ENCODE measurements around the gene SPRR3.
"Not testable (repeated sequence)": the region's sequence is repeated elsewhere in the genome, so short reads cannot be mapped to it uniquely, and the experiment has no call there.

SPRR3 gene

DNA sequence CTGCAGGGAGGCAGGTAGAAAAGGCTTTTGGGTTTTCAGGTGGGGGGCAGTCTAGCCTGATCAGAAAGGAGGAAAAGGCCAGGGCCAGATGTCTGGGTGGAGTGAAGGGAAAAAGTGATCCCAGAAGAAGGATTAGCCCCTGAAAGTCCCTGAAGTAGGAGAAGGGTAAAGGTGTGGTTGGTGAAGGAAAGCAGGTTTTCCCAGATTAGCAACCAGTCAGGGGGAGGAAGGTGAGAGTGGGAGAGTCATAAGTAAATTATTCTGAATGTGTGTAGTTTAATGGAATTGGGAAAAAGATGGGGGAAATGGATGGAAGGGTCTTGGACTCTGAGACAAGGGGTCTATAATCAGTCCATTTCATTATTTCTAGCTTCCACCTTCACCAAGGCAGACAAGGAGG is 18.3 kb upstream of the SPRR3 start:
- in situ Hi-C loops (cut with MboI; ENCODE audit: low sequenced_read_pairs), result no loop called here

DNA sequence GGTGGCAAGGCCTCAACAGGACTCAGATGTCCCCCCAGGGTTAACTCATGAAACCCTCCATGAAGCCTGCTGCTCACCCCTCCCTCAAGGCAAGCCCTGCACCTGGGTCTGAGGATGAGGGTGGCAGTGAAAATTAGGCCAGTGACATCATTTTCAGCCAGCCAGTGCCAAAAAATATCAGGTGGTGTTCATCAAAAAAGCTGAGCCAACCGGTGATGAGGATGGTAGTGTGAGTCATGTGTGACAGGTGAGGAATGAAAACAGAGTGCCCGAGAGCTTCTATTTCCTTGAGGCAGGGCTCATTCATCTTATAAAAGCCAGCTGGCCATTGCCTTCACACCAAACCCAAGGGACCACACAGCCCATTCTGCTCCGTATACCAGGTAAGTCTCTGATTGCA is 17.8 kb upstream of the SPRR3 start, which contains the start of gene SPRR1A:
TSS of gene SPRR1A (plus strand) at position 339 of the 400 bp plus-strand sequence. CDS start 1,150 bp downstream, outside the sequence.
- in situ Hi-C loops (cut with MboI; ENCODE audit: low sequenced_read_pairs), result no loop called here

DNA sequence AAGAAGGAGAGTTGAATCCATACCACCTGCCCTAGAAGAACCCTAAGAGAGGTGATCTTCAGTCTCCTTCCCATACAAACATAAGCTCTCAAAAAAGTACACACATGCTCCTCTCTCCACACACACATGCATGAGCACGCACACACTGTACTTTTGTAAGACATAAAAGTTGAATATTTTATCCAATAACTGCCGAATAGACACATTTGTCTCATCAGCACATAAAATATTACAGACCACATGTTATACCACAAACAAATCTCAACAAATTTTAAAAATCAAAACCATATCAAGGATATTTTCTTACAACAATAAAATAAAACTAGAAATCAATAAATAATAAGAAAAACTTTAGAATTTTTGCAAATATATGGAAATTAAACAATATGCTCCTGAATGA is 15.0 kb upstream of the SPRR3 start:
- in situ Hi-C loops (cut with MboI; ENCODE audit: low sequenced_read_pairs), result no loop called here

DNA sequence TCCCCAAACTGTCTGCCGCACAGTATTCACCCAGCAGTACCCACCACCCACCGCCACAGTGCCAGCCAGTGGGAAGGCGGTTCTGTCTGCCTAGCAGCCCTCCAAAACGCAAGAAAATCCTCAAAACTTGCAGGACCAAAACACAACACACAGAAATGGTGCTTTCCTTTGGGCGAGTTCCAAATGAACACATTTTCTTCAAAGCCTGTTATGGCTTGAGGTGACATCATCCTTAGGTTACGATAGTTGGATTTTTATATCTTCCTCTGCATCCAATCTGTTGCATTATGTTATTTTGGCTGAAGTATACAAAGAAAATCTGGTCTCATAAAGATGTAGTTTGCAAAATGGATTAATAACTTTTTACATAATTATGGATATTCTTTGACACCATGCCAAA is 8.4 kb upstream of the SPRR3 start:
- in situ Hi-C loops (cut with MboI; ENCODE audit: low sequenced_read_pairs), result no loop called here

DNA sequence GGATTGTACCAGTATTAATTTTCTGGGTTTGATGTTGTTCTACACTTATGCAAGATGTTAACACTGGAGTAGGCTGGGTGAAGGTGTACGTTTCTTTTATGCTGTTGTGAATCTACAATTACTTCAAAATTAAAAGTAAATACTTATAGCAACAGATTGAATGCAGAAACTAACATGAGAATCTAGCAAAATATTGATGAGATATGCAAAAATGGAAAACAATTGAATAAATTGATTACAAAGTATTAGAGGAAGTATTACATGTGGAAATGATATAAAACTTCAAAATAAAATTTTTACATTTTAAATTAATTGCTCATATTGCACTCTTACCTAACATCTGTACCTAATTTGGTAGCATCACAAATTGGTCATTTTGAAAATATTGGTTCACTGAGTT is 5.7 kb upstream of the SPRR3 start:
- in situ Hi-C loops (cut with MboI; ENCODE audit: low sequenced_read_pairs), result no loop called here

DNA sequence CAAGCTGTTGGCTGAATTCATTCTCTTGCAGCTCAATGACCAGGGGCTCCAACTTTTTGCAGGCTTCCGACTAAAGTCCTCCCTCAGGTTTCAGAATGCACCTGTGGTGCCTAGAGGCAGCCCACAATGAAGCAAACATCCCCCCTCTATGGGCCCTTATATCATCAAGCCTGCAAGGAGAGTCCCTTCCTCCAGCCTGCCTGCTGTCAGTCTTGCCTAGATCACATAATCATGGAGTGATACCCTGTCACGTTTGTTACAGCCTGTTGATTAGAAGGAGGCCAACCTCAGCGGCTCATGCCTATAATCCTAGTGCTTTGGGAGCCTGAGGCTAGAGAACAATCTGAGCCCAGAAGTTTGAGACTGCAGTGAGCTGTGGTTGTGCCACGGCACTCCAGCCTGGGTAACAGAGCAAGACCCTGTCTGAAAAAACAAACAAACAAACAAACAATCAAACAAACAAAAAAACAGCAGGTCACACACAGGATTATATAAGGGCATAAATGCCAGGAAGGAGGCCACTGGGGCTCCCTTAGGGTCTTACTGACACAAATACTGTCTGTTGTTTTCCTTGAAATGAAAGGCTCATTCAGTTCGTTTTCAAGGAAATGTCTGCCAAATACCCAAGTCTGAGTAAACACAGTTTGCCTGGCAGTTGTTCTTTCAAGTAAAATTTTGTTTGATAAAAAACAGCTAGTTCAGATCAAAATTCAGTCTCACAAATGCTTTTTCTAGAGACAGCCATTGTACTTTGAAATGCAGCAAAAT is 4.7 kb upstream of the SPRR3 start:
- in situ Hi-C loops (cut with MboI; ENCODE audit: low sequenced_read_pairs), result no loop called here

DNA sequence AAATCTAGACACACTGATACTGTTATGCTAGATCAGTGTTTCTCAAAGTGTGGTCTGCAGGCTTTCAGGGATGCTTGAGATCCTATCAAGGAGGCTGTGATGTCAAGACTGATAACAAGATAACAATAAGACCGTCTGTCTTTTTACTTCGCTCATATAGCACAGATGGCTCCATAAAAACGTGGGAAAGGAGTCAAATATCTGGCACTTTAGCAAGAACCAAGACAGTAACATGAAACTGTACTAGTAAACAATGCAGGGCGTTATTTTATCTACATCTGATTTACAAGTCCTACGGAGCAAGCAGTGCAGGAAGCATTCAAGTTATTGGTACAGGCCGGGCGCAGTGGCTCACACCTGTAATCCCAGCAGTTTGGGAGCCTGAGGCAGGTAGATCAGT is 3.6 kb upstream of the SPRR3 start:
- in situ Hi-C loops (cut with MboI; ENCODE audit: low sequenced_read_pairs), result no loop called here

DNA sequence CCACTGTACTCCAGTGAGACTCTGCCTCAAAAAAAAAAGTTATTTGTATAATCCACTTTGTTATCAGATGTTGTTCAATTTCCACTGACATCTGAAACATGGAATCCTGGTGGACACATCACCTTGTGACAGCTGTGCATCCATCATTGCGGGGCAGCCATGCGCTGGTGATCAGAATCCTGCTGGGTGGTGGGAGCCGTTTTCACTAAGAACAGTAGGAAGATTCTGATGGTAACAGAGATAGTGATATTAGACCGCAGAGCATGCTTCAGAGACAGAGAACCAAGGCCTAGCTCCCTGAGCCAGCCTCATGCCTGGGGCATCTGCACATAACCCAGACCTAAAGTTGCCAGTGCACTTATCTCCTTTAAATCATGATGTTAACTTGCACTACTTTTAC is 3.1 kb upstream of the SPRR3 start:
- in situ Hi-C loops (cut with MboI; ENCODE audit: low sequenced_read_pairs), result no loop called here

DNA sequence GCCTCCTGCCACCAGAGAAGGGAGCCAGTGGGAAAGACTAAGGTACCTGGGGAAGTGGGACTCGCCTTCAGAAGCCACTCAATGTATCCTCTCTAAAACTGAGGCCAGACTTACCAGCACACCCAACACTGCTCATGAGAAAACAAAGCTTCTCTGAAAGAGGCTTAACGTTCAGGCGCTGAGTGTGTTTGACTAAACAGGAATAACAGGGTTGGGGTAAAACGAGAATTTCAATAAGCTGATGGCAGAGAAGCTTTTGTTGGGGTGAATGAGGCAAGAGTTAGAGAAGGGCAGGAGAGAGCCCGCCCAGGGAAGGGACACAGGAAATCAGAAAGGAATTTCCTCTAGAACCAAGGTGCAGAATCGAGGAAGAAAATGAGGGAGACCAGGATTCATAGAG is 1.7 kb upstream of the SPRR3 start:
- in situ Hi-C loops (cut with MboI; ENCODE audit: low sequenced_read_pairs), result no loop called here

DNA sequence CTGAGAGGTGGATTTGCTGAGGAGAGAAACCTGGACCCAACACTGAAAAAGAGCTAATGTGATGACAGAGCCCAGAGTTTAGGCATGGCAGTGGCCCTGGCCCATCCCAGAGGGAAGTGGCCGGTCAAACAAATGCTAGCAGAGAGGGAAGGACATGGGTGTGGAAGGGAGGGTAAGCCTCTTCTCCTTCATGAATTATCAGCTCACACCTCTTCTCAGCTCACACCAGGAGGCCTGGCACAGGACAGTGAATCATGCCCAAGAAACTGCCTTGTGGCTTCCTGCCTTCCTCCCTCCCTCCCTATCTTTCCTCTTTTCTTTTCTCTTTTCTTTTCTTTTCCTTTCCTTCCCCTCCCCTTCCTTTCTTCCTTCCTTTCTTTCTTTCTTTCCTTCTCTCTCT is 1.3 kb upstream of the SPRR3 start:
- in situ Hi-C loops (cut with MboI; ENCODE audit: low sequenced_read_pairs), result no loop called here

DNA sequence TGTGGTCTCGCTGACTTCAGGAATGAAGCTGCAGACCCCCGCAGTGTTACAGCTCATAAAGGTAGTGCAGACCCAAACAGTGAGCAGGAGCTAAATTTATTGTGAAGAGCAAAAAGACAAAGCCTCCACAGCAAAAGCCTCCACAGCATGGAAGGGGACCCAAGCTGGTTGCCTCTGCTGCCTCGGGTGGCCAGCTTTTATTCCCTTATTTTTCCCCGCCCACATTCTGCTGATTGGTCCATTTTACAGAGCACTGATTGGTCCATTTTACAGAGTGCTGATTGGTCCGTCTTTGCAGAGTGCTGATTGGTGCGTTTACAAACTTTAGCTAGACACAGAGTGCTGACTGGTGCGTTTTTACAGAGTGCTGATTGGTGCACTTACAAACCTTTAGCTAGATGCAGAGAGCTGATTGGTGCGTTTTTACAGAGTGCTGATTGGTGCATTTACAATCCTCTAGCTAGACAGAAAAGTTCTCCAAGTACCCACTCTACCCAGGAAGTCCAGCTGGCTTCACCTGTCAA is 9.7 kb downstream of the SPRR3 start:
- in situ Hi-C loops (cut with MboI; ENCODE audit: low sequenced_read_pairs), result not testable (repeated sequence)

DNA sequence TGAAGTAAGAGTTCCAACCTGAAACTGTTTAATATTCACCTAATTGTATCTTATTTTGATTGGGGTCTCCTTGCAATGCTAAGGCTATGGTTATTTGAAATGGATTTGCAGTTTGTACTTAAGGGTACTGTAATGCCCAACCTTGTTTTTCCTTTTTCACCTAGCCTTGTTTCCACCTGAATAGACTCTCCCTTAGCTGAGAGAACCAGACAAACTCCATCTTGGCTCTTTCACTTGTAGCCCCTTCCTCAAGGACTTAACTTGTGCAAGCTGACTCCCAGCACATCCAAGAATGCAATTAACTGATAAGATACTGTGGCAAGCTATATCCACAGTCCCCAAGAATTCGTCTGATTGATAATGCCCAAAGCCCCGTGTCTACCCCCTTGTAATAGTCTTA is 20.3 kb downstream of the SPRR3 start:
- in situ Hi-C loops (cut with MboI; ENCODE audit: low sequenced_read_pairs), result not testable (repeated sequence)

DNA sequence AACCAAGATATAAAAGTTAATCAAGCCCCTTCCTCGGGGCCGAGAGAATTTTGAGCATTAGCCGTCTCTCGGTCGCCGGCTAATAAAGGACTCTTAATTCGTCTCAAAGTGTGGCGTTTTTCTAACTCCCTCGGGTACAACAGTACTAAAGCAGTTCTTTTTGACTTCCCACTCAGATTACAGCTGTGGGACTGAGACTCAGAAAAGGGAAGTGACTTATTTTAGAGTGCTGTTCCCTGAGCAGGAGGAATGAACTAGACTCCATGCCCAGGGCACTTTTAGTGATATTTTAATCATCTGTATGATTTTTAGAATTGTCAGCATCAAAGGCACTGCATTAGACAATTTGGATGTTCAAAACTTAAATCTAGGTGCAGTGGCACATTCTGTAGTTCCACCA is 20.8 kb downstream of the SPRR3 start:
- in situ Hi-C loops (cut with MboI; ENCODE audit: low sequenced_read_pairs), result not testable (repeated sequence)

DNA sequence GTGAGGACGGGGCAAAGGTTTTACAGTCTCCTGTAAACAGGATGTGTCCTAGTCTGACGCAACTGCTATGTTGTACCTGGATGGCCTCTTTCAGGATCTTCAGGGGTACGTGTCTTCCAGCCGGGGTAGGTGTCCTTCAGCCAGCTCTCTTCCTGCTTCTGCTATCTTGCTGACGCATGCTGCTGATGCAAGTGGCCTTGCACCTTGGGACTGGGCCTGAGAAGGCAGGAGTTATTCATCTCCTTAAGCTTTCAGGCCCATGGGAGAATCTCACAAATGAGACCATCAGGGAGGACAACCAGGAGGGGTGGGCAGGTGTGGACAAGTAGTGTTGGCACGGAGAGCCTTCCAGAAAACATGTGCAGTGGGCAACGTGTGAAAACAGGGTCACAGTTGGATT is 21.6 kb downstream of the SPRR3 start:
- in situ Hi-C loops (cut with MboI; ENCODE audit: low sequenced_read_pairs), result no loop called here

DNA sequence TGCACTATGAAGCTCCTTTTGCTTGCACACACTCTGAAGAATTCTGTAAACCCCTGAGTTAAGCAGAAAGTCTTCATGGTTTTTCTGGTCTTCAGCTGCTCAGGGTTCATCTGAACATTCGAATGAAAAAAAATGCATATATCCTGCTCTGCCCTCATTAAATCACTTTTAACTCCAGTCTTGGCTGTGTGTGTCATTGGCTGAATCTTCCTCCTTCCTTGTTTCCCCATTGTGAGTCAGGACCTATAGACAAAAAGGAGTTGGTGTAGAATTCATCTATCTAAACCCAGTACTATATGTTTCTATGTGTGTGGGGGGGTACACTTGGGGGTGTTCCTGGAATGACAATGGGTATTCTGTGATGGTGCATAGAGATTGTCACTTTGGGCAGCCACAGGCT is 22.9 kb downstream of the SPRR3 start:
- in situ Hi-C loops (cut with MboI; ENCODE audit: low sequenced_read_pairs), result no loop called here

DNA sequence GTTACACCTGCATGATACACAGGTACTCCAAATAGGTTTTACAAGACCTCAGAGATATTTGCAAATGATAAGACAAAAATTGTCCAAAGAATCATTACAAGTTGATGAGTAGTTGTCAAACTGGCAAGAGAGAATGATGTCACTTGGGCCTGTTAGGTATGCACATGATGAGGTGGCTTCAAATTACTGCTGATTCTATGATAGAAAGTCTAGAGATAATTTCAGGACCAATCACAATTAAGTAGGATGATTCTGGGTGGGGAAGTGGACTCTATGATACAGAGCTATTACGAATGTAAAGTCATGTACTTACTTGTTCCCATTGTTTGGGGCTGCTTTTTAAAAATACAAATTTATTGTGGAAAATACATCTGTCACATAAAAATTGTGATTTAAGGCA is 24.2 kb downstream of the SPRR3 start:
- in situ Hi-C loops (cut with MboI; ENCODE audit: low sequenced_read_pairs), result no loop called here

DNA sequence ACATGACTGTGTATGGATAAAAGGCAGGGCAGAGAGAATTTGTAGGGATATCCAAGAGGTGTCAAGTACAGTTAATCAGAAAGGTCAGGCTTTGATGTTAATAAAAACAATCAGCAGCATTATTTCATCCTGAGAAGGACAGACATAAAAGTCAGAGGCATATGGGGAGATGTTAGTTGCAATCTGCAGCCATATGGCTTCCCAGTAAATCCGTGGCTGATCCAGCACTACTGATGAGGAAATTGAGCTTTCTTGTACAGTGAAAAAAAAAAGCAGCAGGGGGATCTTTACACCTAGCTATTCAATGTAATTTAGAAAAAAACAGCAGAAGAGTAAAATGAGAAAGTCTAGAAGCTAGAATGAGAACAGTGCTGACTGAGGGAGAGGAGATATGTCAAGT is 27.2 kb downstream of the SPRR3 start:
- in situ Hi-C loops (cut with MboI; ENCODE audit: low sequenced_read_pairs), result no loop called here

DNA sequence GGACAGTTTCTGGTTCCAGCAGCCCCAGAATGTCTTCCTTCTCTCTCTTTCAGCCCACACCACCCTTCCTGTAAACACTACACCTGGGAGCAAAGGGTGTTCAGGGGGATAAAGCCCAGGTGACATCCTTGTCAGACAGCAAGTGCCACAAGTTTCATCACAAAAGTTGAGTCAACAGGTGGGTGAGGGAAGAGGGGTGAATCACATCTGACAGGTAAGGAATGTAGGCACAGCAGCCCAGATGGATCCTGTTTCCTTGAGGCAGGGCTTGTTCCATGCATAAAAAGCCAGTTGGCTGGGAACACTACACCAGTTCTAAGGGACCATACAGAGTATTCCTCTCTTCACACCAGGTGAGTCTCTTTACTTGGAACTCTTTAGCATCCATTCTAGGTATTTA is 29.3 kb downstream of the SPRR3 start, which contains the start of gene SPRR1B:
TSS of gene SPRR1B (plus strand) at position 309 of the 400 bp plus-strand sequence. CDS start 1,143 bp downstream, outside the sequence.
- in situ Hi-C loops (cut with MboI; ENCODE audit: low sequenced_read_pairs), result no loop called here

DNA sequence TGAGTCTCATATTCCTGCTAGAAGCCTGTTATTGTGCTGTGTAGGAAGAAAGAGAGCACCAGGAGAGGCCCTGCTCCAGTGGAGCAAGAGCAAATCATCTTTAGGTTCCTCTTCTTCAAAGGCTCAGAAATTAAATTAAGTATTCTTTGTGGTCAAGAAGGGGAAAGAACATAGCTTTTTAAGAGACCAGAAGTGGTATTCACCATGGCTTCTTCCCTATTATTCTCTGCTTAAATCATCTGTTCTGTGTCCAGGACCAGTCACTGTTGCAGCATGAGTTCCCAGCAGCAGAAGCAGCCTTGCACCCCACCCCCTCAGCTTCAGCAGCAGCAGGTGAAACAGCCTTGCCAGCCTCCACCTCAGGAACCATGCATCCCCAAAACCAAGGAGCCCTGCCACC is 30.5 kb downstream of the SPRR3 start:
- in situ Hi-C loops (cut with MboI; ENCODE audit: low sequenced_read_pairs), result no loop called here

DNA sequence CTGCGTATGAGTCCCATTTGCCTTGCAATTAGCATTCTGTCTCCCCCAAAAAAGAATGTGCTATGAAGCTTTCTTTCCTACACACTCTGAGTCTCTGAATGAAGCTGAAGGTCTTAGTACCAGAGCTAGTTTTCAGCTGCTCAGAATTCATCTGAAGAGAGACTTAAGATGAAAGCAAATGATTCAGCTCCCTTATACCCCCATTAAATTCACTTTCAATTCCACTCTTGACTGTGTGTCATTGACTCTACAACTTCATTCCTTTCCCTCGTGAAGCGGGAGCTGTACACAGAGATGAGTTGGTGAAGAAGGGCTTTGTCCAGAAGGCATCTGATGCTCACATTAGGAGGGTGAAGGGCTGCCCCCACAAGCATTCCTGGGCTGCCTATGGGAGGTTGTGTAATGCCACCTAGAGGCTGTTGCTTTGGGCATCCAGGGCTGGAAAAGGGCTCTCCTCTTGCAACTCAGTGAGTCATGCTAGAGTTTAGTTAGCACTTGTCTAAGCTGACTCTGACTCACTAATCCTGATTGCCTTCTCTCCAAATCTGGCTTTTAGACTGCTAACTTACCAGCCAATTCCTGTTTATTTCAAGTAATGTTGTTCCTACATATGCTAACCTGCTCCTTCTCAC is 31.2 kb downstream of the SPRR3 start:
- in situ Hi-C loops (cut with MboI; ENCODE audit: low sequenced_read_pairs), result no loop called here

DNA sequence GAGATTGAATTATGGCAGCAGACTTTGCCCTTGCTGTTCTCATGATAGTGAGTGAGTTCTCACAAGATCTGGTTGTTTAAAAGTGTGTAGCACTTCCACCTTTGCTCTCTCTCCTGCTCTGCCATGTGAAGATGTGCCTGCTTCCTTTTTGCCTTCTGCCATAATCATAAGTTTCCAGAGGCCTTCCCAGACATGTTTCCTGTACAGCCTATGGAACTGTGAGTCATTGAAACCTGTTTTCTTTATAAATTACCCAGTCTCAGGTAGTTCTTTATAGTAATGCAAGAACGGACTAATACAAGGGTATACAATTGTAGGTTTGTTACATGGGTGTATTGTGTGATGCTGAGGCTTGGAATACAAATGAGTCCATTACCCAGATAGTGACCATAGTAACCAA is 33.7 kb downstream of the SPRR3 start:
- in situ Hi-C loops (cut with MboI; ENCODE audit: low sequenced_read_pairs), result no loop called here

DNA sequence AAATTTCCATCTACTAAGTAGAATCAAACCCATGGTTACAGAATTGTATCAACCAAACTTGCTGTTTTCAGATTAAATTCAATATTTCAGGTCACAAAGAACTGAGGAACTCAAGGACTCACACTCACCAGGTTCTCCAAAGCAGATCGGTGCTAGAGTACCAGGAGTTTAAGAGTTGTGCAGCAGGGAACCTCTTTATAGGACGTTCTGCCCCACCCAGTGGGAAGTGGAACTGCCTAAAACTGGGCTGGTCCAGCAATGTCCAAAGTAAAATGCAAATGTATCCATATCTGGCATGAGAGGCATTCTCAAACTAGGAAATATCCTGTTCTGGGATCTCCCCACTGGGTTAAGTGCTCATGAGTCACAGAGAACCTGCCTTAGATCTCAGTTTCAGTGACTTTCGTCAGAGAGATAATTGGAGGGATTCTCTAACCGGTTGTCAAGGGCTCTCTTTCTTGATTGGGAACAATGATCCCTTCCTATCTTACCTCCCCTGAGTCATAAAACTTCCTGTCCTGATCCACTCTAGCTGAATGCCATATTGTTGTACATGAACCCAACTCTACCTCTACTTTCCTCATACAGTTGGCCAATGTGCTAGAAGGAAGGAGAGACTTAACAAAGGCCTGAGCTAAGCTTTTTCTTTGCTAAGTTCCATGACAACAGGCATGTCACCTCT is 39.5 kb downstream of the SPRR3 start, which contains the start of gene SPRR2D:
TSS of gene SPRR2D (minus strand) at position 171 of the 682 bp plus-strand sequence. CDS start 774 bp downstream, outside the sequence.
- in situ Hi-C loops (cut with MboI; ENCODE audit: low sequenced_read_pairs), result no loop called here
